OCI-LY7 (cell line): ENCODE results near the gene C1QC. TPM values are rescaled to one million over a fixed set of nuclear protein-coding genes. Genes with fewer than 3 reads are reported as not detected.

Experiments used
- BruUV-seq: library from RNA; stranded (reverse); fragments of 400-500 nt; replicated peaks from 2 replicates; lab custom pipeline; 2021; lab: Mats Ljungman, UMichigan
- CTCF ChIA-PET: fragments of 300-600 bp; sonication (Branson Sonifier 250); formaldehyde crosslinking; loops from one replicate; lab custom pipeline; 2022; ENCODE audit warnings: antibody characterized with exemption; ENCODE audit not compliant: unreplicated experiment; lab: Charles Lee
- POLR2A ChIA-PET: fragments of 300-600 bp; sonication (Branson Sonifier 250); formaldehyde crosslinking; loops from one replicate; lab custom pipeline; 2022; ENCODE audit warnings: antibody characterized with exemption; lab: Charles Lee
- DNase-seq: peaks from one replicate; pipeline ENCODE4 v3.0.0-alpha.2; 2015; ENCODE audit warnings: low spot score
- H2AFZ ChIP-seq: fragments of 200-600 bp; sonication (generic), shearing (Covaris generic); 2 replicates; pipeline ENCODE4 v1.6.1; 2014; ENCODE audit warnings: mild to moderate bottlenecking, antibody characterized with exemption, low read length, moderate library complexity
- H3K27ac ChIP-seq: fragments of 200-600 bp; sonication (generic); 2 replicates; pipeline ENCODE4 v1.5.1; 2014; ENCODE audit warnings: mixed run types, low read depth, mild to moderate bottlenecking, moderate library complexity, low read length, inconsistent platforms; ENCODE audit not compliant: poor library complexity, severe bottlenecking
- H3K36me3 ChIP-seq: fragments of 200-600 bp; sonication (generic); 2 replicates; pipeline ENCODE4 v1.6.1; 2014; ENCODE audit warnings: mild to moderate bottlenecking, antibody characterized with exemption, low read length, moderate library complexity, mixed read lengths; ENCODE audit not compliant: insufficient read depth
- H3K4me1 ChIP-seq: fragments of 200-600 bp; sonication (generic); 2 replicates; pipeline ENCODE4 v1.5.1; 2014; ENCODE audit warnings: mild to moderate bottlenecking, low read length; ENCODE audit not compliant: insufficient read depth, poor library complexity, severe bottlenecking
- H3K4me2 ChIP-seq: fragments of 200-600 bp; sonication (generic); 2 replicates; pipeline ENCODE4 v1.6.1; 2014; ENCODE audit warnings: mild to moderate bottlenecking, low read length
- H3K4me3 ChIP-seq: fragments of 200-600 bp; sonication (generic); 2 replicates; pipeline ENCODE4 v1.5.1; 2014; ENCODE audit warnings: mild to moderate bottlenecking, low read depth, low read length; ENCODE audit not compliant: poor library complexity, severe bottlenecking
- H3K79me2 ChIP-seq: fragments of 200-600 bp; sonication (generic); 2 replicates; pipeline ENCODE4 v1.6.1; 2016; ENCODE audit warnings: low read depth, mild to moderate bottlenecking, low read length, moderate library complexity, mixed read lengths; ENCODE audit not compliant: insufficient read depth
- H3K9me2 ChIP-seq: fragments of 200-600 bp; sonication (generic); 2 replicates; pipeline ENCODE4 v1.6.1; 2016; ENCODE audit warnings: mild to moderate bottlenecking, low read length, mixed read lengths; ENCODE audit not compliant: insufficient read depth
- H3K9me3 ChIP-seq: fragments of 200-600 bp; sonication (generic); 2 replicates; pipeline ENCODE4 v1.6.1; 2014; ENCODE audit warnings: mild to moderate bottlenecking, mixed run types, low read length, mixed read lengths
- H4K20me1 ChIP-seq: fragments of 200-600 bp; sonication (generic); 2 replicates; pipeline ENCODE4 v1.6.1; 2014; ENCODE audit warnings: mild to moderate bottlenecking, antibody characterized with exemption, low read length, moderate library complexity, mixed read lengths; ENCODE audit not compliant: insufficient read depth
- CTCF ChIP-seq: fragments of 200-600 bp; sonication (generic); conservative IDR thresholded peaks from 2 replicates; pipeline ENCODE4 v1.5.1; 2014; ENCODE audit warnings: mild to moderate bottlenecking, antibody characterized with exemption, low read length, moderate library complexity, mixed read lengths
- EZH2phosphoT487 ChIP-seq: fragments of 200-600 bp; sonication (generic); IDR thresholded peaks from 2 replicates; pipeline ENCODE4 v1.6.1; 2018; ENCODE audit warnings: low read depth, borderline replicate concordance, mild to moderate bottlenecking, mixed run types, antibody characterized with exemption, low read length, moderate library complexity, mixed read lengths
- intact Hi-C: fragments of 100-400 bp; cut with micrococcal nuclease; formaldehyde crosslinking; loops from one replicate; pipeline ENCODE4 v1.10.0; 2022; ENCODE audit not compliant: unreplicated experiment
- total RNA-seq, 2 experiments: library from RNA; depleted of rRNA in 1 of 2; stranded (reverse); fragments of >200 nt in 1 of 2; shearing (Covaris generic) in 1 of 2; gene quantifications; 2 replicates each; pipeline ENCODE4 v1.2.3, GENCODE V29; 2014 to 2022

Gene C1QC
- total RNA-seq, 2 experiments from 2014 or later: not detected

- TF ChIP-seq EZH2phosphoT487: no peak
- TF ChIP-seq CTCF: no peak
- no peaks in the 10 kb centered on the region for H3K4me1 ChIP-seq
- ChIA-PET POLR2A (no interaction called here), CTCF (no interaction called here)
- H3K4me3 ChIP-seq: no peak overlapping the region
- H3K9me2 ChIP-seq: no peaks in the 10 kb centered on the region
- H3K79me2 ChIP-seq: no peaks in the 10 kb centered on the region
- no peak overlapping the region for H3K27ac ChIP-seq
- H2AFZ ChIP-seq: no peak overlapping the region
- no peaks in the 10 kb centered on the region; the same call in 1 of the 2 replicates for H4K20me1 ChIP-seq
- intact Hi-C loops: no loop called here
- no TSS peak for BruUV-seq
- no peaks in the 10 kb centered on the region for H3K9me3 ChIP-seq
- H3K4me2 ChIP-seq: no peak overlapping the region
- no peak for DNase-seq
- H3K36me3 ChIP-seq: no peaks in the 10 kb centered on the region
These were observed 6.8 kb downstream of the C1QC start for GRCh38 chr1:22650089-22650693.

GRCh38 chr1:22651941-22652856 lies 8.8 kb downstream of the C1QC start:
- BruUV-seq: no TSS peak
- no peak overlapping the region for H3K27ac ChIP-seq
- no peaks in the 10 kb centered on the region; the same call in 1 of the 2 replicates for H4K20me1 ChIP-seq
- H3K4me1 ChIP-seq: no peaks in the 10 kb centered on the region
- no peak overlapping the region for H3K4me3 ChIP-seq
- no peaks in the 10 kb centered on the region for H3K9me2 ChIP-seq
- H3K9me3 ChIP-seq: no peaks in the 10 kb centered on the region
- H3K4me2 ChIP-seq: no peak overlapping the region
- H2AFZ ChIP-seq: no peak overlapping the region
- no peaks in the 10 kb centered on the region for H3K36me3 ChIP-seq
- DNase-seq: no peak
- intact Hi-C loops: no loop called here
- TF ChIP-seq CTCF: no peak
- no peak for TF ChIP-seq EZH2phosphoT487
- POLR2A ChIA-PET: interaction anchor here (0.9 kb wide), 1 partner anchor 11 kb away, joined by 4 read pairs; no protein-coding TSS in a partner anchor
- CTCF ChIA-PET: no interaction called here
- H3K79me2 ChIP-seq: no peaks in the 10 kb centered on the region
